K562 (cell line): ENCODE data around the gene SEMA6B. TPM values are rescaled to one million over a fixed set of nuclear protein-coding genes. Genes with fewer than 3 reads are reported as not detected.

ENCODE experiments used
- ADNP ChIP-seq: fragments of 200-800 bp; sonication (Bioruptor generic); IDR thresholded peaks from 2 replicates; pipeline ENCODE4 v1.6.1; 2016; ENCODE audit warnings: missing genetic modification characterization, missing compliant biosample characterization
- ILF3 ChIP-seq: fragments of 450-650 bp; IDR thresholded peaks from 2 replicates; pipeline ENCODE4 v1.6.1; 2018; ENCODE audit warnings: antibody characterized with exemption, mild to moderate bottlenecking, moderate library complexity, borderline replicate concordance
- XRCC3 ChIP-seq: fragments of 450-650 bp; IDR thresholded peaks from 2 replicates; pipeline ENCODE4 v1.6.1; 2017; ENCODE audit warnings: mild to moderate bottlenecking, moderate library complexity
- ZBTB8A ChIP-seq: fragments of 450-650 bp; IDR thresholded peaks from 2 replicates; pipeline ENCODE4 v1.6.1; 2018; ENCODE audit warnings: mild to moderate bottlenecking, moderate library complexity; ENCODE audit not compliant: partially characterized antibody
- ZNF347 ChIP-seq: fragments of 450-650 bp; formaldehyde crosslinking; IDR thresholded peaks from 2 replicates; pipeline ENCODE4 v1.4.0; 2020; ENCODE audit warnings: low read depth, mild to moderate bottlenecking, moderate library complexity
- polyA plus RNA-seq, 8 experiments: library from polyadenylated mRNA; depleted of rRNA in 4 of 8; stranded (reverse) in 5 of 8; unstranded in 3 of 8; fragments of >200 nt; fragmentation: Nextera tagmentation in 2 of 8; fragmentation: Illumina TruSeq in 1 of 8; extraction: Ambion mirVana in 2 of 8; extraction: Trizol in 1 of 8; gene quantifications; 2 replicates each; pipeline versions ENCODE4 v1.2.1 to v1.2.3, GENCODE V29; 2011 to 2014; ENCODE audit warnings: inconsistent platforms in 1 of 8, missing spikeins in 1 of 8
- total RNA-seq, 7 experiments: library from RNA; depleted of rRNA in 6 of 7; stranded (reverse); fragments of >200 nt in 6 of 7; fragmentation: Illumina TruSeq in 2 of 7; extraction: Trizol in 2 of 7; gene quantifications; 2 replicates each; pipeline versions ENCODE4 v1.2.1 to v1.2.3, GENCODE V29; 2011 to 2021; ENCODE audit warnings: low replicate concordance in 1 of 7
- TF ChIP-seq, protein P1 (sequence below): IDR thresholded peaks from 3 replicates; pipeline ENCODE4 v1.6.1; 2011; ENCODE audit warnings: borderline replicate concordance, mild to moderate bottlenecking, moderate library complexity; ENCODE audit not compliant: insufficient read length; ENCODE audit errors: extremely low read depth

Gene SEMA6B
- total and polyA plus RNA-seq, 9 of the 15 experiments (the other 6 are each of a cell fraction or from before 2014, with no cell fraction given): 0.65 to 4.6 (median 2.5) TPM; not detected in 2

DNA sequence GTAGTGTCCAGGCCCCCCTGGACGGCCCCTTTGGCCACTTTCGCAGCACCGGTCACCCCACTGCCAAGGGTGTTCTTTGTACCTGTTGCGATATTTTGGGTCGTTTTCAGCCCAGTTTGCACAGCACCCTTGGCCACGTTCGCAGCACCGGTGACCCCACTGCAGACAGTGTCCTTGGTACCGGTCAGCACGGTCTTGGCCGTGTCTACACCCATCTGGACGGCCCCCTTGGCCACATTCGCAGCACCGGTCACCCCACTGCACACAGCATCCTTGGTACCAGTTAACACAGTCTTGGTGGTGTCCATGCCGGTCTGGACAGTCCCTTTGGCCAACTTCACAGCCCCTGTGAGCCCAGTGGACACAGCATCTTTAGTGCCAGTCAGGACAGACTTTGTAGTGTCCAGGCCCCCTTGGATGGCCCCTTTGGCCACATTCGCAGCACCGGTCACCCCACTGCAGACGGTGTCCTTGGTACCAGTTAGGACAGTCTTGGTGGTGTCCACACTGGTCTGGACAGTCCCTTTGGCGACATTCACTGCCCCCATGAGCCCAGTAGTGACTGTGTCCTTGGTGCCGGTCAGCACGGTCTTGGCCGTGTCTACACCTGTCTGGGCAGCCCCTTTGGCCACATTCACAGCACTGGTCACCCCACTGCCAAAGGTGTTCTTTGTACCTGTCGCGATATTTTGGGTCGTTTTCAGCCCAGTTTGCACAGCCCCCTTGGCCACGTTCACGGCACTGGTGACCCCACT, 48.0 kb downstream of the SEMA6B start (continued):
- TF ChIP-seq, protein P1, sequence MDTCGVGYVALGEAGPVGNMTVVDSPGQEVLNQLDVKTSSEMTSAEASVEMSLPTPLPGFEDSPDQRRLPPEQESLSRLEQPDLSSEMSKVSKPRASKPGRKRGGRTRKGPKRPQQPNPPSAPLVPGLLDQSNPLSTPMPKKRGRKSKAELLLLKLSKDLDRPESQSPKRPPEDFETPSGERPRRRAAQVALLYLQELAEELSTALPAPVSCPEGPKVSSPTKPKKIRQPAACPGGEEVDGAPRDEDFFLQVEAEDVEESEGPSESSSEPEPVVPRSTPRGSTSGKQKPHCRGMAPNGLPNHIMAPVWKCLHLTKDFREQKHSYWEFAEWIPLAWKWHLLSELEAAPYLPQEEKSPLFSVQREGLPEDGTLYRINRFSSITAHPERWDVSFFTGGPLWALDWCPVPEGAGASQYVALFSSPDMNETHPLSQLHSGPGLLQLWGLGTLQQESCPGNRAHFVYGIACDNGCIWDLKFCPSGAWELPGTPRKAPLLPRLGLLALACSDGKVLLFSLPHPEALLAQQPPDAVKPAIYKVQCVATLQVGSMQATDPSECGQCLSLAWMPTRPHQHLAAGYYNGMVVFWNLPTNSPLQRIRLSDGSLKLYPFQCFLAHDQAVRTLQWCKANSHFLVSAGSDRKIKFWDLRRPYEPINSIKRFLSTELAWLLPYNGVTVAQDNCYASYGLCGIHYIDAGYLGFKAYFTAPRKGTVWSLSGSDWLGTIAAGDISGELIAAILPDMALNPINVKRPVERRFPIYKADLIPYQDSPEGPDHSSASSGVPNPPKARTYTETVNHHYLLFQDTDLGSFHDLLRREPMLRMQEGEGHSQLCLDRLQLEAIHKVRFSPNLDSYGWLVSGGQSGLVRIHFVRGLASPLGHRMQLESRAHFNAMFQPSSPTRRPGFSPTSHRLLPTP: no peak
- TF ChIP-seq ILF3 (no peak), ADNP (tag) (no peak), XRCC3 (no peak), ZNF347 (CRISPR knock-in tag) (no peak), ZBTB8A (no peak)
- TF ChIP-seq, all 486 proteins: peak for 0
